ENCODE measurements around the gene ASAP3.
"Not testable (repeated sequence)": the region's sequence is repeated elsewhere in the genome, so short reads cannot be mapped to it uniquely, and the experiment has no call there.

ASAP3 gene

GRCh38 chr1:23387494-23387893, 96.5 kb downstream of the ASAP3 start:
- no peak overlapping the region for H3K9ac ChIP-seq
- no peaks in the 10 kb centered on the region for H3K27me3 ChIP-seq
- H3K9me3 ChIP-seq (replicated peaks in 1 of 11), result peaks cover 0 to 2% (median 0%) of the 10 kb centered on the region in 11 experiments; a peak in 2 of 22 replicates
- H3K4me2 ChIP-seq, result no peak overlapping the region
- no peak overlapping the region for H3K27ac ChIP-seq
- no peak for TF ChIP-seq Cebpa-rat (IDR thresholded peaks at IDR 0.05)
- peaks cover 7 to 15% (median 9%) of the 10 kb centered on the region in 10 experiments; a peak in 13 of 20 replicates for H3K4me1 ChIP-seq
- no peak overlapping the region for H3K4me3 ChIP-seq
- H3K36me3 ChIP-seq, result no peaks in the 10 kb centered on the region
- H4K20me1 ChIP-seq, result no peaks in the 10 kb centered on the region

- H3K4me2 ChIP-seq, result peak overlapping the region in 1 of 11 experiments; percentile 42; a peak in 1 of 22 replicates
- H3K9me3 ChIP-seq (replicated peaks in 1 of 11), result peaks cover 0 to 7% (median 0%) of the 10 kb centered on the region in 11 experiments; a peak in 2 of 22 replicates
- no peaks in the 10 kb centered on the region for H3K36me3 ChIP-seq
- no peaks in the 10 kb centered on the region for H3K27me3 ChIP-seq
- peaks cover 9 to 22% (median 11%) of the 10 kb centered on the region in 10 experiments; a peak in 15 of 20 replicates for H3K4me1 ChIP-seq
- TF ChIP-seq Cebpa-rat (IDR thresholded peaks at IDR 0.05), result no peak
- H3K9ac ChIP-seq, result no peak overlapping the region
- H4K20me1 ChIP-seq, result no peaks in the 10 kb centered on the region
- no peak overlapping the region for H3K4me3 ChIP-seq
- no peak overlapping the region for H3K27ac ChIP-seq
Measured at GRCh38 chr1:23385119-23385621, 98.8 kb downstream of the ASAP3 start.

- peaks cover 9 to 29% (median 11%) of the 10 kb centered on the region in 10 experiments; a peak in 16 of 20 replicates for H3K4me1 ChIP-seq
- H3K36me3 ChIP-seq, result no peaks in the 10 kb centered on the region
- no peak overlapping the region for H3K9ac ChIP-seq
- no peak overlapping the region for H3K4me3 ChIP-seq
- no peaks in the 10 kb centered on the region for H4K20me1 ChIP-seq
- no peak for TF ChIP-seq Cebpa-rat (IDR thresholded peaks at IDR 0.05)
- H3K27ac ChIP-seq, result no peak overlapping the region
- H3K27me3 ChIP-seq, result no peaks in the 10 kb centered on the region
- H3K4me2 ChIP-seq, result peak overlapping the region in 1 of 11 experiments; percentile 42; a peak in 2 of 22 replicates
- peaks cover 0 to 7% (median 0%) of the 10 kb centered on the region in 11 experiments; a peak in 2 of 22 replicates for H3K9me3 ChIP-seq (replicated peaks in 1 of 11)
Measured at GRCh38 chr1:23384312-23385058, 99.5 kb downstream of the ASAP3 start.

GRCh38 chr1:23383577-23384311, 100.2 kb downstream of the ASAP3 start:
- no peak for TF ChIP-seq Cebpa-rat (IDR thresholded peaks at IDR 0.05)
- H3K9ac ChIP-seq, result no peak overlapping the region
- no peaks in the 10 kb centered on the region for H3K36me3 ChIP-seq
- no peak overlapping the region for H3K4me3 ChIP-seq
- no peaks in the 10 kb centered on the region for H4K20me1 ChIP-seq
- no peak overlapping the region for H3K27ac ChIP-seq
- peak overlapping the region in 6 of 11 experiments; percentile 10 to 37 (median 18); a peak in 6 of 22 replicates for H3K4me2 ChIP-seq
- H3K4me1 ChIP-seq, result peaks cover 9 to 36% (median 14%) of the 10 kb centered on the region in 10 experiments; a peak in 18 of 20 replicates
- H3K27me3 ChIP-seq, result no peaks in the 10 kb centered on the region
- peaks cover 0 to 7% (median 0%) of the 10 kb centered on the region in 11 experiments; a peak in 2 of 22 replicates for H3K9me3 ChIP-seq (replicated peaks in 1 of 11)

- Histone ChIP-seq H3K27me3 (no peaks in the 10 kb centered on the region), H3K4me3 (no peak overlapping the region), H3K4me2 (peak overlapping the region in 1 of 11 experiments; percentile 7; a peak in 1 of 22 replicates), H3K4me1 (peaks cover 9 to 53% (median 24%) of the 10 kb centered on the region in 10 experiments; a peak in 18 of 20 replicates), H3K27ac (no peak overlapping the region), H4K20me1 (no peaks in the 10 kb centered on the region), H3K36me3 (no peaks in the 10 kb centered on the region), H3K9me3 (replicated peaks in 1 of 11) (peaks cover 0 to 7% (median 0%) of the 10 kb centered on the region in 11 experiments; a peak in 2 of 22 replicates), H3K9ac (no peak overlapping the region)
- no peak for TF ChIP-seq Cebpa-rat (IDR thresholded peaks at IDR 0.05)
Measured at GRCh38 chr1:23381233-23381885, 102.6 kb downstream of the ASAP3 start.

GRCh38 chr1:23380719-23381118, 103.3 kb downstream of the ASAP3 start:
- no peaks in the 10 kb centered on the region for H3K27me3 ChIP-seq
- H3K4me2 ChIP-seq, result peak overlapping the region in 1 of 11 experiments; percentile 7; a peak in 1 of 22 replicates
- no peak overlapping the region for H3K9ac ChIP-seq

GRCh38 chr1:23380236-23380635, 103.7 kb downstream of the ASAP3 start:
- H3K4me3 ChIP-seq; H3K27ac ChIP-seq; H3K9ac ChIP-seq; H3K9me3 ChIP-seq (replicated peaks in 1 of 11); H3K36me3 ChIP-seq; H3K27me3 ChIP-seq; H4K20me1 ChIP-seq: not testable (repeated sequence)
- H3K4me1 ChIP-seq, result peaks cover 9 to 53% (median 24%) of the 10 kb centered on the region in 10 experiments; a peak in 18 of 20 replicates
- peak overlapping the region in 2 of 11 experiments; percentile 17 to 20; a peak in 2 of 22 replicates for H3K4me2 ChIP-seq

More at GRCh38 chr1:23380719-23381118, 103.3 kb downstream of the ASAP3 start:
- H4K20me1 ChIP-seq, result no peaks in the 10 kb centered on the region
- H3K4me3 ChIP-seq, result no peak overlapping the region
- peaks cover 9 to 53% (median 24%) of the 10 kb centered on the region in 10 experiments; a peak in 18 of 20 replicates for H3K4me1 ChIP-seq
- no peak overlapping the region for H3K27ac ChIP-seq
- TF ChIP-seq Cebpa-rat (IDR thresholded peaks at IDR 0.05), result no peak
- H3K36me3 ChIP-seq, result no peaks in the 10 kb centered on the region
- peaks cover 0 to 7% (median 0%) of the 10 kb centered on the region in 11 experiments; a peak in 2 of 22 replicates for H3K9me3 ChIP-seq (replicated peaks in 1 of 11)

All from BLaER1 treated with 17β-estradiol and CSF1 and Interleukin-3, amounts not matched to agents 10 nM and 100 nM (cell line).